Lower leg skin (tissue), 3 donors: Measurements from ENCODE around the gene F13A1.

Experiments used
- CTCF ChIP-seq, 3 donors: fragments of 450-650 bp; IDR thresholded peaks; one replicate each; pipeline ENCODE4 v1.5.1; 2016; ENCODE audit warnings: antibody characterized with exemption in 3 of 3, mild to moderate bottlenecking in 3 of 3, moderate library complexity in 2 of 3
- POLR2A ChIP-seq, 2 donors: fragments of 450-650 bp; IDR thresholded peaks; one replicate each; pipeline ENCODE4 v1.6.1; 2016 to 2017; ENCODE audit warnings: antibody characterized with exemption in 2 of 2, mild to moderate bottlenecking in 1 of 2, moderate library complexity in 1 of 2

GRCh38 chr6:6285679-6286078 is 34.8 kb downstream of the F13A1 start:
- TF ChIP-seq CTCF (IDR thresholded peaks at IDR 0.05) (no peak), POLR2A (IDR thresholded peaks at IDR 0.05) (no peak)
